H1 (cell line): Measurements from ENCODE around the gene KANSL1L. TPM values are rescaled to one million over a fixed set of nuclear protein-coding genes. Genes with fewer than 3 reads are reported as not detected.

ENCODE experiments used
- CTCF ChIA-PET: fragments of 300-600 bp; sonication (Branson Sonifier 250); formaldehyde crosslinking; loops from one replicate; lab custom pipeline; 2021; ENCODE audit not compliant: partially characterized antibody; lab: Charles Lee
- POLR2A ChIA-PET: fragments of 300-600 bp; sonication (Branson Sonifier 250); formaldehyde crosslinking; loops from one replicate; lab custom pipeline; 2021; ENCODE audit warnings: inconsistent platforms; ENCODE audit not compliant: partially characterized antibody; lab: Charles Lee
- DNase-seq, 2 experiments: peaks; one replicate each; pipeline versions ENCODE4 v3.0.0 to v3.0.0-alpha.2; 2010 to 2022; ENCODE audit warnings: low spot score in 2 of 2, low read depth in 1 of 2, mixed read lengths in 1 of 2
- FAIRE-seq: peaks from 2 replicates; lab custom pipeline; 2011; peaks lifted over from hg19 to GRCh38; lab: Jason Lieb, UNC
- H2AFZ ChIP-seq: 2 replicates; pipeline ENCODE4 v1.8.1; 2012; ENCODE audit warnings: low read length, inconsistent platforms
- H2AK5ac ChIP-seq: 2 replicates; pipeline ENCODE4 v1.6.1; 2013; ENCODE audit warnings: low read depth, low read length
- H2BK120ac ChIP-seq: replicated peaks from 2 replicates; pipeline ENCODE3; 2013; ENCODE audit warnings: low read depth, low read length, inconsistent platforms
- H2BK12ac ChIP-seq: 2 replicates; pipeline ENCODE4 v1.6.1; 2013; ENCODE audit warnings: low read depth, low read length
- H2BK15ac ChIP-seq: 2 replicates; pipeline ENCODE4 v1.6.1; 2013; ENCODE audit warnings: low read length
- H2BK20ac ChIP-seq: 2 replicates; pipeline ENCODE4 v1.6.1; 2013; ENCODE audit warnings: low read length
- H2BK5ac ChIP-seq: 2 replicates; pipeline ENCODE4 v1.6.1; 2013; ENCODE audit warnings: low read depth, low read length
- H3K14ac ChIP-seq: 2 replicates; pipeline ENCODE4 v1.6.1; 2013; ENCODE audit warnings: inconsistent platforms; ENCODE audit not compliant: insufficient read length
- H3K18ac ChIP-seq: 2 replicates; pipeline ENCODE4 v1.6.1; 2013; ENCODE audit warnings: low read length; ENCODE audit errors: extremely low read depth
- H3K23ac ChIP-seq: 2 replicates; pipeline ENCODE4 v1.6.1; 2013; ENCODE audit warnings: inconsistent platforms; ENCODE audit not compliant: insufficient read length
- H3K23me2 ChIP-seq: 2 replicates; pipeline ENCODE4 v1.6.1; 2013; ENCODE audit warnings: low read depth, low read length
- H3K27ac ChIP-seq: 2 replicates; pipeline ENCODE4 v1.6.1; 2011; ENCODE audit warnings: low read depth, low read length, inconsistent platforms
- H3K27me3 ChIP-seq, 4 experiments: replicated peaks in 1 of 4; 1 replicate in 1 of 4; 2 replicates in 3 of 4; pipeline versions ENCODE4 v1.6.1 to v1.8.1; 2011 to 2013; ENCODE audit warnings: low read length in 3 of 4, mild to moderate bottlenecking in 3 of 4, inconsistent platforms in 2 of 4, mixed read lengths in 2 of 4, moderate library complexity in 1 of 4; ENCODE audit not compliant: control insufficient read depth in 3 of 4, insufficient read depth in 3 of 4; ENCODE audit errors: extremely low read depth in 1 of 4
- H3K36me3 ChIP-seq, 4 experiments: 2 replicates each; pipeline versions ENCODE4 v1.6.1 to v1.8.1; 2011 to 2013; ENCODE audit warnings: mild to moderate bottlenecking in 4 of 4, low read length in 3 of 4, moderate library complexity in 2 of 4, control low read depth in 1 of 4, inconsistent platforms in 1 of 4; ENCODE audit not compliant: insufficient read depth in 4 of 4, control insufficient read depth in 2 of 4
- H3K4ac ChIP-seq: replicated peaks from 2 replicates; pipeline ENCODE3; 2013; ENCODE audit warnings: low read length, low read depth, mixed read lengths, inconsistent platforms; ENCODE audit not compliant: insufficient read length
- H3K4me1 ChIP-seq, 4 experiments: replicated peaks in 1 of 4; 1 replicate in 1 of 4; 2 replicates in 3 of 4; pipeline versions ENCODE4 v1.6.1 to v1.8.1; 2011 to 2013; ENCODE audit warnings: low read length in 3 of 4, inconsistent platforms in 2 of 4, mixed read lengths in 1 of 4; ENCODE audit not compliant: insufficient read depth in 4 of 4, control insufficient read depth in 3 of 4
- H3K4me2 ChIP-seq, 2 experiments: 2 replicates each; pipeline versions ENCODE4 v1.6.1 to v1.8.1; 2011 to 2013; ENCODE audit warnings: low read depth in 2 of 2, low read length in 2 of 2, control low read depth in 1 of 2, inconsistent platforms in 1 of 2, mild to moderate bottlenecking in 1 of 2; ENCODE audit not compliant: insufficient read depth in 1 of 2
- H3K4me3 ChIP-seq, 4 experiments: fragments of 200-600, 300-600 bp in 1 of 4; sonication (generic), shearing (Covaris generic), sonication (Bioruptor Twin) in 1 of 4; 2 replicates each; pipeline versions ENCODE4 v1.5.1 to v1.8.1; 2011 to 2016; ENCODE audit warnings: low read length in 4 of 4, low read depth in 3 of 4, control low read depth in 2 of 4, inconsistent platforms in 2 of 4, mild to moderate bottlenecking in 2 of 4, mixed read lengths in 1 of 4, moderate library complexity in 1 of 4; ENCODE audit not compliant: insufficient read depth in 2 of 4; ENCODE audit errors: extremely low read depth in 1 of 4
- H3K56ac ChIP-seq: replicated peaks from 2 replicates; pipeline ENCODE3; 2013; ENCODE audit warnings: low read depth, mild to moderate bottlenecking, mixed read lengths, low read length, inconsistent platforms; ENCODE audit not compliant: insufficient read length
- H3K79me1 ChIP-seq: 2 replicates; pipeline ENCODE4 v1.6.1; 2013; ENCODE audit warnings: low read depth, low read length, control low read depth
- H3K79me2 ChIP-seq, 2 experiments: 2 replicates each; pipeline versions ENCODE4 v1.6.1 to v1.8.1; 2012 to 2013; ENCODE audit warnings: low read length in 2 of 2, mild to moderate bottlenecking in 2 of 2, inconsistent platforms in 1 of 2; ENCODE audit not compliant: insufficient read depth in 2 of 2, control insufficient read depth in 1 of 2
- H3K9ac ChIP-seq, 4 experiments: replicated peaks in 1 of 4; 1 replicate in 1 of 4; 2 replicates in 3 of 4; pipeline versions ENCODE4 v1.6.1 to v1.8.1; 2011 to 2013; ENCODE audit warnings: low read depth in 3 of 4, low read length in 3 of 4, control low read depth in 2 of 4, mild to moderate bottlenecking in 2 of 4, moderate library complexity in 2 of 4, inconsistent platforms in 1 of 4; ENCODE audit errors: extremely low read depth in 1 of 4
- H3K9me3 ChIP-seq, 2 experiments: 2 replicates each; pipeline versions ENCODE4 v1.6.1 to v1.8.1; 2012 to 2013; ENCODE audit warnings: mild to moderate bottlenecking in 2 of 2, moderate library complexity in 2 of 2, control low read depth in 1 of 2, inconsistent platforms in 1 of 2, low read depth in 1 of 2, low read length in 1 of 2, mixed read lengths in 1 of 2; ENCODE audit not compliant: insufficient read depth in 2 of 2
- H4K20me1 ChIP-seq, 2 experiments: replicated peaks in 1 of 2; 2 replicates each; pipeline versions ENCODE3 to v1.8.1; 2011 to 2013; ENCODE audit warnings: inconsistent platforms in 2 of 2, low read length in 2 of 2, mild to moderate bottlenecking in 1 of 2; ENCODE audit not compliant: insufficient read depth in 2 of 2, control insufficient read depth in 1 of 2
- H4K5ac ChIP-seq: 2 replicates; pipeline ENCODE4 v1.6.1; 2013; ENCODE audit warnings: low read length, low read depth, mixed read lengths, inconsistent platforms; ENCODE audit not compliant: insufficient read length
- H4K8ac ChIP-seq: 2 replicates; pipeline ENCODE4 v1.8.0; 2013; ENCODE audit warnings: mild to moderate bottlenecking, moderate library complexity, low read length, inconsistent platforms; ENCODE audit not compliant: insufficient read depth; ENCODE audit errors: extremely low read depth
- H4K91ac ChIP-seq: replicated peaks from 2 replicates; pipeline ENCODE3; 2013; ENCODE audit warnings: low read length, mixed read lengths, inconsistent platforms; ENCODE audit not compliant: insufficient read length
- ASH2L ChIP-seq: fragments of 200-600, 300-600 bp; sonication (generic); IDR thresholded peaks from one replicate; pipeline ENCODE4 v1.7.1; 2017; ENCODE audit warnings: low read length
- GABPA ChIP-seq: IDR thresholded peaks from 2 replicates; pipeline ENCODE4 v1.6.1; 2011; ENCODE audit warnings: mild to moderate bottlenecking, low read length, moderate library complexity, borderline replicate concordance; ENCODE audit not compliant: insufficient read depth
- HDAC6 ChIP-seq: IDR thresholded peaks from one replicate; pipeline ENCODE4 v1.7.1; 2012; ENCODE audit warnings: low read depth, mild to moderate bottlenecking, inconsistent platforms, low read length, moderate library complexity
- JUN ChIP-seq: IDR thresholded peaks from 2 replicates; pipeline ENCODE4 v1.6.1; 2011; ENCODE audit warnings: low read depth, mild to moderate bottlenecking, improper control_type of control experiment, low read length
- MAFK ChIP-seq: IDR thresholded peaks from 2 replicates; pipeline ENCODE4 v1.6.1; 2012; ENCODE audit warnings: low read depth, mild to moderate bottlenecking, improper control_type of control experiment, low read length
- NANOG ChIP-seq: IDR thresholded peaks from 2 replicates; pipeline ENCODE4 v1.6.1; 2011; ENCODE audit warnings: low read length, low read depth, mild to moderate bottlenecking, inconsistent platforms; ENCODE audit not compliant: insufficient read depth, poor library complexity, severe bottlenecking
- POLR2A ChIP-seq, 2 experiments: IDR thresholded peaks; 1 replicate in 1 of 2; 2 replicates in 1 of 2; pipeline ENCODE4 v1.6.1; 2011; ENCODE audit warnings: low read depth in 2 of 2, low read length in 2 of 2, mild to moderate bottlenecking in 2 of 2; ENCODE audit errors: control extremely low read depth in 1 of 2
- RBBP5 ChIP-seq: IDR thresholded peaks from 2 replicates; pipeline ENCODE4 v1.7.1; 2012; ENCODE audit warnings: low read depth, mild to moderate bottlenecking, inconsistent platforms, low read length, moderate library complexity, borderline replicate concordance
- RXRA ChIP-seq: IDR thresholded peaks from 2 replicates; pipeline ENCODE4 v1.6.1; 2011; ENCODE audit warnings: low read depth, mild to moderate bottlenecking, low read length, moderate library complexity; ENCODE audit not compliant: insufficient read depth
- SIX5 ChIP-seq: IDR thresholded peaks from 2 replicates; pipeline ENCODE4 v1.6.1; 2011; ENCODE audit warnings: mild to moderate bottlenecking, low read depth, low read length
- SP1 ChIP-seq: IDR thresholded peaks from 2 replicates; pipeline ENCODE4 v1.6.1; 2011; ENCODE audit warnings: low read depth, low read length
- SP4 ChIP-seq: IDR thresholded peaks from 2 replicates; pipeline ENCODE4 v1.6.1; 2012; ENCODE audit warnings: low read length, inconsistent platforms
- WGBS, 2 experiments: shearing (Covaris generic) in 1 of 2; methylation state at CpG; one replicate each; pipeline versions ENCODE4 v1.1.6 to v1.1.7; 2013 to 2015; ENCODE audit warnings: low lambda C conversion rate in 2 of 2, mixed read lengths in 2 of 2, inconsistent platforms in 1 of 2, low coverage in 1 of 2, missing lambda C conversion rate in 1 of 2; ENCODE audit not compliant: insufficient replicate concordance in 2 of 2, insufficient coverage in 1 of 2, insufficient read length in 1 of 2; ENCODE audit errors: extremely low coverage in 1 of 2, missing lambda C conversion rate in 1 of 2; 5-methylcytosine and 5-hydroxymethylcytosine counted together
- polyA plus RNA-seq, 7 experiments: library from polyadenylated mRNA; depleted of rRNA in 3 of 7; stranded (reverse) in 5 of 7; unstranded in 2 of 7; fragments of >200 nt in 5 of 7; fragments of 200-250 nt in 2 of 7; gene quantifications; 1 replicate in 5 of 7; 2 replicates in 1 of 7; 4 replicates in 1 of 7; pipeline versions ENCODE4 v1.2.1 to v1.2.3, GENCODE V29; 2011 to 2013; ENCODE audit warnings: missing spikeins in 2 of 7, mixed read lengths in 2 of 7
- total RNA-seq: library from RNA; stranded (reverse); fragmentation: NEBNext Ultra II Directional; extraction: Animal tissue kit (Norgen Biotek cat#: 25700); gene quantifications from 2 replicates; pipeline ENCODE4 v1.2.1, GENCODE V29; 2021
- TF ChIP-seq, protein P1 (sequence below), 3 experiments: IDR thresholded peaks; 1 replicate in 2 of 3; 2 replicates in 1 of 3; pipeline versions ENCODE4 v1.5.1 to v1.6.1; 2011; ENCODE audit warnings: low read length in 3 of 3, mild to moderate bottlenecking in 3 of 3, inconsistent platforms in 2 of 3, low read depth in 1 of 3, moderate library complexity in 1 of 3; ENCODE audit not compliant: insufficient read depth in 1 of 3; ENCODE audit errors: control extremely low read depth in 1 of 3

Gene KANSL1L
- total and polyA plus RNA-seq, 2 of the 8 experiments (the other 6 are each of a cell fraction or from before 2014, with no cell fraction given), result 5.4 to 17.2 TPM

DNA sequence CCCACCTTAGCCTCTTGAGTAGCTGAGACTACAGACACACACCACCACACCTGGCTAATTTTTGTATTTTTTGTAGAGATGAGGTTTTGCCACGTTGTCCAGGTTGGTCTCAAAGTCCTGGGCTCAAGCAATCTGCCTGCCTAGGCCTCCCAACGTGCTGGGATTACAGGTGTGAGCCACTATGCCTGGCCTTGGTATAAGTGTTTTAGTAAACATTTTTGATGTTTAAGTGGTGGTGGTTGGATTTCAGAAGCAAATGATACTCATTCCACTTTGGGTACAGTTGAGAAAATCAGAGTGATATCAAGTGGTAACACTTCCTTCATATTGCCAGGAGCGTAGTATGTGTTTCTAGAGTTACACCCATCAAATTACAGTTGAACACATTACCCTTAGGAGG is 28.6 kb upstream of the KANSL1L start:
- Histone ChIP-seq H3K9me3 (no peaks in the 10 kb centered on the region), H2BK120ac (no peak overlapping the region), H3K27ac (no peak overlapping the region), H3K23me2 (no peaks in the 10 kb centered on the region; the same call in 1 of the 2 replicates), H3K79me1 (no peaks in the 10 kb centered on the region), H3K18ac (no peak overlapping the region), H2BK12ac (no peak overlapping the region), H3K4me2 (no peak overlapping the region), H3K27me3 (peaks cover 0 to 1% (median 0%) of the 10 kb centered on the region in 4 experiments; a peak in 1 of 7 replicates), H2BK20ac (no peak overlapping the region), H2BK5ac (no peak overlapping the region), H4K20me1 (no peaks in the 10 kb centered on the region), H4K5ac (no peak overlapping the region), H2BK15ac (no peak overlapping the region), H3K23ac (no peak overlapping the region), H3K4ac (no peak overlapping the region), H2AFZ (no peak overlapping the region), H3K4me3 (no peak overlapping the region), H3K9ac (no peak overlapping the region), H3K14ac (no peak overlapping the region), H2AK5ac (no peak overlapping the region), H4K8ac (no peak overlapping the region), H3K36me3 (no peaks in the 10 kb centered on the region), H4K91ac (no peak overlapping the region), H3K56ac (no peak overlapping the region), H3K79me2 (no peaks in the 10 kb centered on the region), H3K4me1 (no peaks in the 10 kb centered on the region)
- ChIA-PET CTCF (interaction anchor here (1.1 to 1.9 kb wide), 18 partner anchors 8 to 465 kb away, joined by 3 to 9 read pairs (median 4); no protein-coding TSS in a partner anchor), POLR2A (no interaction called here)
- DNase-seq, result no peak
- FAIRE-seq, result no peak
- WGBS, 2 experiments, result 83% methylated on average over 3 of the region's 3 CpGs; no CpG with 5 or more reads in 1 of the 2 experiments
- no peak for TF ChIP-seq HDAC6
- no peak for TF ChIP-seq SP1
- TF ChIP-seq ASH2L, result no peak
- no peak for TF ChIP-seq RBBP5
- no peak for TF ChIP-seq JUN
- TF ChIP-seq SIX5, result no peak
- TF ChIP-seq POLR2A (IDR thresholded peaks at IDR 0.05; ENCODE audit: control extremely low read depth in 1 of 2, low read depth in 2 of 2, low read length in 2 of 2), result no peak
- TF ChIP-seq MAFK, result no peak
- TF ChIP-seq NANOG, result no peak
- TF ChIP-seq, protein P1, sequence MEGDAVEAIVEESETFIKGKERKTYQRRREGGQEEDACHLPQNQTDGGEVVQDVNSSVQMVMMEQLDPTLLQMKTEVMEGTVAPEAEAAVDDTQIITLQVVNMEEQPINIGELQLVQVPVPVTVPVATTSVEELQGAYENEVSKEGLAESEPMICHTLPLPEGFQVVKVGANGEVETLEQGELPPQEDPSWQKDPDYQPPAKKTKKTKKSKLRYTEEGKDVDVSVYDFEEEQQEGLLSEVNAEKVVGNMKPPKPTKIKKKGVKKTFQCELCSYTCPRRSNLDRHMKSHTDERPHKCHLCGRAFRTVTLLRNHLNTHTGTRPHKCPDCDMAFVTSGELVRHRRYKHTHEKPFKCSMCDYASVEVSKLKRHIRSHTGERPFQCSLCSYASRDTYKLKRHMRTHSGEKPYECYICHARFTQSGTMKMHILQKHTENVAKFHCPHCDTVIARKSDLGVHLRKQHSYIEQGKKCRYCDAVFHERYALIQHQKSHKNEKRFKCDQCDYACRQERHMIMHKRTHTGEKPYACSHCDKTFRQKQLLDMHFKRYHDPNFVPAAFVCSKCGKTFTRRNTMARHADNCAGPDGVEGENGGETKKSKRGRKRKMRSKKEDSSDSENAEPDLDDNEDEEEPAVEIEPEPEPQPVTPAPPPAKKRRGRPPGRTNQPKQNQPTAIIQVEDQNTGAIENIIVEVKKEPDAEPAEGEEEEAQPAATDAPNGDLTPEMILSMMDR (IDR thresholded peaks at IDR 0.05; ENCODE audit: control extremely low read depth in 1 of 3, insufficient read depth in 1 of 3, low read depth in 1 of 3, low read length in 3 of 3), result no peak
- TF ChIP-seq RXRA, result no peak
- no peak for TF ChIP-seq GABPA
- no peak for TF ChIP-seq SP4
